DND-41 (cell line): Measurements from ENCODE around the gene DOCK3.
"Not testable (repeated sequence)": the region's sequence is repeated elsewhere in the genome, so short reads cannot be mapped to it uniquely, and the experiment has no call there.

ENCODE experiments used
- EZH2 ChIP-seq: IDR thresholded peaks from 3 replicates; pipeline ENCODE4 v1.6.1; 2012; ENCODE audit warnings: borderline replicate concordance, low read depth, mild to moderate bottlenecking, moderate library complexity, low read length, inconsistent platforms; ENCODE audit not compliant: severe bottlenecking
- TF ChIP-seq, protein P1 (sequence below): IDR thresholded peaks from 2 replicates; pipeline ENCODE4 v1.5.1; 2012; ENCODE audit warnings: borderline replicate concordance, low read length, moderate library complexity, mild to moderate bottlenecking; ENCODE audit not compliant: poor library complexity, severe bottlenecking; ENCODE audit errors: extremely low read depth

DNA sequence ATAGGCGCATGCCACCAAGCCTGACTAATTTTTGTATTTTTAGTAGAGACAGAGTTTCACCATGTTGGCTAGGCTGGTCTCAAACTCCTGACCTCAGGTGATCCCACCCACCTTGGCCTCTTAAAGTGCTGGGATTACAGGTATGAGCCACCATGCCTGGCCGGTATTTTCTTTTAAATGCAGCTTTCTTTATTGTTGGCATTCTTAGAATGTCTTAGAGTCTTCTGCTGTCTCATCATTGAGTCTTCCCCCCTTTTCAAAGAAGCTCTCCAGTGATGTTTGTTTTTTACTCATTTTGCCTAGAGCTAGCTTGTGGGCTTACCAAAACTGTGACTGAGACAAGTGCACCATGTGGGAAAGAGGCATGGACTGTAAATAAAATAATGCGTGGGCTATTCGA, 13.9 kb downstream of the DOCK3 start:
- TF ChIP-seq, protein P1, sequence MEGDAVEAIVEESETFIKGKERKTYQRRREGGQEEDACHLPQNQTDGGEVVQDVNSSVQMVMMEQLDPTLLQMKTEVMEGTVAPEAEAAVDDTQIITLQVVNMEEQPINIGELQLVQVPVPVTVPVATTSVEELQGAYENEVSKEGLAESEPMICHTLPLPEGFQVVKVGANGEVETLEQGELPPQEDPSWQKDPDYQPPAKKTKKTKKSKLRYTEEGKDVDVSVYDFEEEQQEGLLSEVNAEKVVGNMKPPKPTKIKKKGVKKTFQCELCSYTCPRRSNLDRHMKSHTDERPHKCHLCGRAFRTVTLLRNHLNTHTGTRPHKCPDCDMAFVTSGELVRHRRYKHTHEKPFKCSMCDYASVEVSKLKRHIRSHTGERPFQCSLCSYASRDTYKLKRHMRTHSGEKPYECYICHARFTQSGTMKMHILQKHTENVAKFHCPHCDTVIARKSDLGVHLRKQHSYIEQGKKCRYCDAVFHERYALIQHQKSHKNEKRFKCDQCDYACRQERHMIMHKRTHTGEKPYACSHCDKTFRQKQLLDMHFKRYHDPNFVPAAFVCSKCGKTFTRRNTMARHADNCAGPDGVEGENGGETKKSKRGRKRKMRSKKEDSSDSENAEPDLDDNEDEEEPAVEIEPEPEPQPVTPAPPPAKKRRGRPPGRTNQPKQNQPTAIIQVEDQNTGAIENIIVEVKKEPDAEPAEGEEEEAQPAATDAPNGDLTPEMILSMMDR: not testable (repeated sequence)
- TF ChIP-seq EZH2: not testable (repeated sequence)
